Natural killer cell treated with Interleukin-12 subunit alpha and Interleukin-12 subunit beta and Interleukin-15 and Interleukin-18, amount 100 ng/mL, for 72 hours (primary cell): ENCODE results near the gene MARK3. TPM values are rescaled to one million over a fixed set of nuclear protein-coding genes. Genes with fewer than 3 reads are reported as not detected.

Experiments
- ATAC-seq, 2 donors: fragments of 150-1000 bp; cut with Tn5 transposase in 1 of 2; sonication (Bioruptor Pico), chemical (Tn5 transposase) in 1 of 2; 2 replicates each; pipeline ENCODE4 v1.10.0; 2021
- DNase-seq: peaks from one replicate; pipeline ENCODE4 v3.0.0; 2022; ENCODE audit warnings: low spot score
- H3K27ac Mint-ChIP-seq, 2 donors: 1 replicate in 1 of 2; 2 replicates in 1 of 2; pipeline ENCODE4 v1.8.0; 2022; ENCODE audit warnings: mixed read lengths in 2 of 2, mild to moderate bottlenecking in 1 of 2, moderate library complexity in 1 of 2
- H3K27me3 Mint-ChIP-seq, 2 donors: 1 replicate in 1 of 2; 2 replicates in 1 of 2; pipeline ENCODE4 v1.8.0; 2022; ENCODE audit warnings: mixed read lengths in 2 of 2
- H3K36me3 Mint-ChIP-seq: one replicate; pipeline ENCODE4 v1.8.0; 2022; ENCODE audit warnings: mixed read lengths
- H3K4me1 Mint-ChIP-seq, 2 donors: 1 replicate in 1 of 2; 2 replicates in 1 of 2; pipeline ENCODE4 v1.8.0; 2022; ENCODE audit warnings: low read depth in 2 of 2, mixed read lengths in 2 of 2, mild to moderate bottlenecking in 1 of 2
- H3K4me3 Mint-ChIP-seq: one replicate; pipeline ENCODE4 v1.8.0; 2022; ENCODE audit warnings: mixed read lengths
- H3K9me3 Mint-ChIP-seq: 2 replicates; pipeline ENCODE4 v1.8.0; 2022; ENCODE audit warnings: mixed read lengths
- total RNA-seq, 2 donors: library from RNA; stranded (reverse); gene quantifications; one replicate each; pipeline ENCODE4 v1.2.3, GENCODE V29; 2022

MARK3 gene
- total RNA-seq, 2 donors from 2014 or later: 101 to 165 TPM

- H3K9me3 Mint-ChIP-seq: no peaks in the 10 kb centered on the region
- no peaks in the 10 kb centered on the region for H3K27me3 Mint-ChIP-seq
- H3K4me3 Mint-ChIP-seq: no peak overlapping the region
- ATAC-seq: no peak
- DNase-seq: no peak
- no peaks in the 10 kb centered on the region for H3K36me3 Mint-ChIP-seq
- no peak overlapping the region for H3K27ac Mint-ChIP-seq
- H3K4me1 Mint-ChIP-seq: peaks cover 12 to 22% of the 10 kb centered on the region in 2 donors
Observed at GRCh38 chr14:103531421-103532215, 146.4 kb downstream of the MARK3 start.

- DNase-seq (no peak), ATAC-seq (no peak)
- Mint-ChIP-seq H3K4me3 (no peak overlapping the region), H3K27me3 (no peaks in the 10 kb centered on the region), H3K4me1 (peaks cover 6 to 18% of the 10 kb centered on the region in 2 donors), H3K27ac (no peak overlapping the region), H3K9me3 (no peaks in the 10 kb centered on the region), H3K36me3 (no peaks in the 10 kb centered on the region)
Observed at GRCh38 chr14:103532216-103533136, 147.3 kb downstream of the MARK3 start.

GRCh38 chr14:103533137-103533998 lies 148.2 kb downstream of the MARK3 start:
- H3K9me3 Mint-ChIP-seq: no peaks in the 10 kb centered on the region
- no peaks in the 10 kb centered on the region for H3K27me3 Mint-ChIP-seq
- no peak overlapping the region for H3K27ac Mint-ChIP-seq
- H3K4me3 Mint-ChIP-seq: no peak overlapping the region
- DNase-seq: no peak
- no peak for ATAC-seq
- peaks cover 4 to 16% of the 10 kb centered on the region in 2 donors for H3K4me1 Mint-ChIP-seq
- H3K36me3 Mint-ChIP-seq: no peaks in the 10 kb centered on the region

GRCh38 chr14:103533999-103534575 lies 148.9 kb downstream of the MARK3 start:
- ATAC-seq (no peak), DNase-seq (no peak)
- Mint-ChIP-seq H3K27ac (no peak overlapping the region), H3K4me1 (peaks cover 4 to 14% of the 10 kb centered on the region in 2 donors), H3K27me3 (no peaks in the 10 kb centered on the region), H3K4me3 (no peak overlapping the region), H3K9me3 (no peaks in the 10 kb centered on the region), H3K36me3 (no peaks in the 10 kb centered on the region)

- H3K4me1 Mint-ChIP-seq: peaks cover 1 to 12% of the 10 kb centered on the region in 2 donors
- peaks cover 0 to 2% of the 10 kb centered on the region in 2 donors for H3K27me3 Mint-ChIP-seq
- DNase-seq: no peak
- no peak for ATAC-seq
- no peaks in the 10 kb centered on the region for H3K36me3 Mint-ChIP-seq
- H3K4me3 Mint-ChIP-seq: no peak overlapping the region
- no peaks in the 10 kb centered on the region for H3K9me3 Mint-ChIP-seq
- H3K27ac Mint-ChIP-seq: no peak overlapping the region
Observed at GRCh38 chr14:103534576-103535061, 149.4 kb downstream of the MARK3 start.

- no peak for ATAC-seq
- H3K36me3 Mint-ChIP-seq: no peaks in the 10 kb centered on the region
Observed at GRCh38 chr14:103535081-103535890, 150.1 kb downstream of the MARK3 start.

GRCh38 chr14:103535891-103536565 lies 150.8 kb downstream of the MARK3 start:
- ATAC-seq (no peak), DNase-seq (no peak)
- H3K4me3 Mint-ChIP-seq: no peak overlapping the region
- H3K36me3 Mint-ChIP-seq: no peaks in the 10 kb centered on the region
- H3K9me3 Mint-ChIP-seq: no peaks in the 10 kb centered on the region
- peaks cover 0 to 3% of the 10 kb centered on the region in 2 donors for H3K4me1 Mint-ChIP-seq
- H3K27me3 Mint-ChIP-seq: peaks cover 0 to 4% of the 10 kb centered on the region in 2 donors
- H3K27ac Mint-ChIP-seq: no peak overlapping the region

More at GRCh38 chr14:103535081-103535890, 150.1 kb downstream of the MARK3 start:
- Mint-ChIP-seq H3K4me3 (no peak overlapping the region), H3K27ac (no peak overlapping the region), H3K27me3 (peaks cover 0 to 2% of the 10 kb centered on the region in 2 donors), H3K4me1 (peaks cover 0 to 7% of the 10 kb centered on the region in 2 donors), H3K9me3 (no peaks in the 10 kb centered on the region)
- no peak for DNase-seq

GRCh38 chr14:103536693-103537092 lies 151.5 kb downstream of the MARK3 start:
- no peak overlapping the region for H3K27ac Mint-ChIP-seq
- H3K4me1 Mint-ChIP-seq: no peaks in the 10 kb centered on the region
- no peak for ATAC-seq
- no peak overlapping the region for H3K4me3 Mint-ChIP-seq
- no peak for DNase-seq
- H3K9me3 Mint-ChIP-seq: no peaks in the 10 kb centered on the region
- peaks cover 0 to 4% of the 10 kb centered on the region in 2 donors for H3K27me3 Mint-ChIP-seq
- H3K36me3 Mint-ChIP-seq: no peaks in the 10 kb centered on the region

GRCh38 chr14:103537175-103537990 lies 152.2 kb downstream of the MARK3 start:
- no peak for DNase-seq
- no peak for ATAC-seq
- Mint-ChIP-seq H3K9me3 (no peaks in the 10 kb centered on the region), H3K36me3 (no peaks in the 10 kb centered on the region), H3K4me3 (no peak overlapping the region), H3K27ac (no peak overlapping the region), H3K27me3 (peaks cover 0 to 4% of the 10 kb centered on the region in 2 donors), H3K4me1 (no peaks in the 10 kb centered on the region)

- ATAC-seq (no peak), DNase-seq (no peak)
- Mint-ChIP-seq H3K27me3 (peaks cover 0 to 4% of the 10 kb centered on the region in 2 donors), H3K4me3 (no peak overlapping the region), H3K9me3 (no peaks in the 10 kb centered on the region), H3K36me3 (no peaks in the 10 kb centered on the region), H3K4me1 (no peaks in the 10 kb centered on the region), H3K27ac (no peak overlapping the region)
Observed at GRCh38 chr14:103538291-103539055, 153.3 kb downstream of the MARK3 start.
